A204.1 (cell line): ENCODE data around the gene STBD1.
"Not testable (repeated sequence)": the region's sequence is repeated elsewhere in the genome, so short reads cannot be mapped to it uniquely, and the experiment has no call there.

Experiments
- FAIRE-seq: peaks from 2 replicates; lab custom pipeline; 2012; peaks lifted over from hg19 to GRCh38; lab: Jason Lieb, UNC

The STBD1 gene

GRCh38 chr4:76305971-76306881, at the start of gene STBD1:
STBD1 (plus strand) TSS chr4:76306733; CDS start chr4:76306770, 37 bp downstream.
- no peak for FAIRE-seq

GRCh38 chr4:76256968-76257367, 49.6 kb upstream of the STBD1 start:
- FAIRE-seq, result no peak

GRCh38 chr4:76257824-76258223, 48.7 kb upstream of the STBD1 start:
- no peak for FAIRE-seq

- FAIRE-seq, result no peak
These were observed 46.0 kb upstream of the STBD1 start for GRCh38 chr4:76260571-76260970.

- no peak for FAIRE-seq
These were observed 40.8 kb upstream of the STBD1 start for GRCh38 chr4:76265631-76266218.

GRCh38 chr4:76266627-76267026, 39.9 kb upstream of the STBD1 start:
- no peak for FAIRE-seq

- FAIRE-seq, result no peak
These were observed 38.7 kb upstream of the STBD1 start for GRCh38 chr4:76267811-76268210.

- FAIRE-seq, result no peak
These were observed 36.0 kb upstream of the STBD1 start for GRCh38 chr4:76270244-76271175.

- FAIRE-seq, result no peak
These were observed 35.3 kb upstream of the STBD1 start for GRCh38 chr4:76271248-76271647.

- FAIRE-seq, result no peak
These were observed 34.5 kb upstream of the STBD1 start for GRCh38 chr4:76272073-76272472.

GRCh38 chr4:76272582-76272981, 34.0 kb upstream of the STBD1 start:
- FAIRE-seq, result no peak

GRCh38 chr4:76272999-76273398, 33.5 kb upstream of the STBD1 start:
- FAIRE-seq, result no peak

- FAIRE-seq, result no peak
These were observed 30.9 kb upstream of the STBD1 start for GRCh38 chr4:76275486-76276124.

GRCh38 chr4:76276813-76277212, 29.7 kb upstream of the STBD1 start:
- FAIRE-seq, result no peak

- FAIRE-seq, result no peak
These were observed 28.9 kb upstream of the STBD1 start for GRCh38 chr4:76277667-76278066.

GRCh38 chr4:76278583-76278982, 27.9 kb upstream of the STBD1 start:
- FAIRE-seq, result no peak

GRCh38 chr4:76279462-76279861, 27.1 kb upstream of the STBD1 start:
- FAIRE-seq, result no peak

GRCh38 chr4:76280488-76281441, 25.8 kb upstream of the STBD1 start:
- FAIRE-seq, result no peak

GRCh38 chr4:76281594-76281993, 24.9 kb upstream of the STBD1 start:
- not testable (repeated sequence) for FAIRE-seq

GRCh38 chr4:76282941-76283689, 23.4 kb upstream of the STBD1 start:
- no peak for FAIRE-seq
